ENCODE data around the gene SUMO4. TPM values are rescaled to one million over a fixed set of nuclear protein-coding genes. Genes with fewer than 3 reads are reported as not detected.

SUMO4 gene
- total RNA-seq, 1 experiment from 2014 or later: 1.8 TPM

- Histone ChIP-seq H3K27ac (peak overlapping the region; percentile 34; the same call in 1 of the 2 replicates), H3K9me3 (ENCODE audit: insufficient read depth, low read depth) (no peaks in the 10 kb centered on the region), H3K27me3 (ENCODE audit: insufficient read depth, low read depth) (no peaks in the 10 kb centered on the region), H3K9me2 (ENCODE audit: insufficient read depth) (no peaks in the 10 kb centered on the region), H3F3A (ENCODE audit: insufficient read depth, low read depth) (peaks cover 14% of the 10 kb centered on the region; the same call in 1 of the 2 replicates), H3K79me2 (ENCODE audit: low read depth) (peaks cover 99% of the 10 kb centered on the region), H3K36me3 (ENCODE audit: low read depth) (peaks cover 13% of the 10 kb centered on the region; the same call in 1 of the 2 replicates), H4K20me1 (ENCODE audit: insufficient read depth) (peaks cover 4% of the 10 kb centered on the region; the same call in 1 of the 2 replicates), H2AFZ (no peak overlapping the region), H3K4me2 (no peak overlapping the region), H3K4me1 (replicated peaks; ENCODE audit: insufficient read depth) (peaks cover 6% of the 10 kb centered on the region), H3K4me3 (no peak overlapping the region)
- TF ChIP-seq, protein P1, sequence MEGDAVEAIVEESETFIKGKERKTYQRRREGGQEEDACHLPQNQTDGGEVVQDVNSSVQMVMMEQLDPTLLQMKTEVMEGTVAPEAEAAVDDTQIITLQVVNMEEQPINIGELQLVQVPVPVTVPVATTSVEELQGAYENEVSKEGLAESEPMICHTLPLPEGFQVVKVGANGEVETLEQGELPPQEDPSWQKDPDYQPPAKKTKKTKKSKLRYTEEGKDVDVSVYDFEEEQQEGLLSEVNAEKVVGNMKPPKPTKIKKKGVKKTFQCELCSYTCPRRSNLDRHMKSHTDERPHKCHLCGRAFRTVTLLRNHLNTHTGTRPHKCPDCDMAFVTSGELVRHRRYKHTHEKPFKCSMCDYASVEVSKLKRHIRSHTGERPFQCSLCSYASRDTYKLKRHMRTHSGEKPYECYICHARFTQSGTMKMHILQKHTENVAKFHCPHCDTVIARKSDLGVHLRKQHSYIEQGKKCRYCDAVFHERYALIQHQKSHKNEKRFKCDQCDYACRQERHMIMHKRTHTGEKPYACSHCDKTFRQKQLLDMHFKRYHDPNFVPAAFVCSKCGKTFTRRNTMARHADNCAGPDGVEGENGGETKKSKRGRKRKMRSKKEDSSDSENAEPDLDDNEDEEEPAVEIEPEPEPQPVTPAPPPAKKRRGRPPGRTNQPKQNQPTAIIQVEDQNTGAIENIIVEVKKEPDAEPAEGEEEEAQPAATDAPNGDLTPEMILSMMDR (conservative IDR thresholded peaks at IDR 0.05): no peak
- no peak for TF ChIP-seq EZH2 (IDR thresholded peaks at IDR 0.05; ENCODE audit: low read depth)
- ChIA-PET CTCF (no interaction called here), POLR2A (ENCODE audit: unreplicated experiment) (no interaction called here)
- no peak for DNase-seq
- intact Hi-C loops (cut with micrococcal nuclease; ENCODE audit: unreplicated experiment): no loop called here
- BruUV-seq (replicated peaks): no TSS peak
Observed at GRCh38 chr6:149357726-149358538, 42.1 kb upstream of the SUMO4 start.

GRCh38 chr6:149359440-149359839, 40.6 kb upstream of the SUMO4 start:
- Histone ChIP-seq H3K79me2 (ENCODE audit: low read depth) (peaks cover 99% of the 10 kb centered on the region), H3K36me3 (ENCODE audit: low read depth) (peaks cover 19% of the 10 kb centered on the region), H2AFZ (no peak overlapping the region), H3K27me3 (ENCODE audit: insufficient read depth, low read depth) (no peaks in the 10 kb centered on the region), H3K9me3 (ENCODE audit: insufficient read depth, low read depth) (no peaks in the 10 kb centered on the region), H3F3A (ENCODE audit: insufficient read depth, low read depth) (peaks cover 15% of the 10 kb centered on the region; the same call in 1 of the 2 replicates), H3K9me2 (ENCODE audit: insufficient read depth) (no peaks in the 10 kb centered on the region), H3K4me1 (replicated peaks; ENCODE audit: insufficient read depth) (peaks cover 21% of the 10 kb centered on the region), H4K20me1 (ENCODE audit: insufficient read depth) (no peaks in the 10 kb centered on the region; the same call in 1 of the 2 replicates), H3K27ac (no peak overlapping the region), H3K4me3 (no peak overlapping the region), H3K4me2 (no peak overlapping the region)
- BruUV-seq (replicated peaks): no TSS peak
- intact Hi-C loops (cut with micrococcal nuclease; ENCODE audit: unreplicated experiment): no loop called here
- TF ChIP-seq EZH2 (IDR thresholded peaks at IDR 0.05; ENCODE audit: low read depth): no peak
- TF ChIP-seq, protein P1 (conservative IDR thresholded peaks at IDR 0.05): no peak
- POLR2A ChIA-PET (ENCODE audit: unreplicated experiment): no interaction called here
- CTCF ChIA-PET: no interaction called here
- no peak for DNase-seq

DNA sequence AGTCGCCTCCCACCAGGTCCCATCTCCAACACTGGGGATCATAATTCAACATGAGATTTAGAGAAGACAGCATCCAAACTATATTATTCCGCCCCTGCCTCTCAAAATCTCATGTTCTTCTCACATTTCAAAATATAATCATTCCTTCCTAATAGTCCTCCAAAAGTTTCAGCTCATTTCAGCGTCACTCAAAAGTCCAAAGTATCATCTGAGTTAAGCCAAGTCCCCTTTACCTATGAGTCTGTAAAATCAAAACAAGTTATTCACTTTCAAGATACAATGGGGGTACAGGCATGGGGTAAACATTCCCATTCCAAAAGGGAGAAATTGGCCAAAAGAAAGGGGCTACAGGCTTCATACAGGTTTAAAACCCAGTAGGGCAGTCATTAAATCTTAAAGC, 39.5 kb upstream of the SUMO4 start:
- no peaks in the 10 kb centered on the region for H3K27me3 ChIP-seq (ENCODE audit: insufficient read depth, low read depth)
- no peak overlapping the region for H3K4me2 ChIP-seq
- peaks cover 15% of the 10 kb centered on the region; the same call in 1 of the 2 replicates for H3F3A ChIP-seq (ENCODE audit: insufficient read depth, low read depth)
- peaks cover 21% of the 10 kb centered on the region for H3K4me1 ChIP-seq (replicated peaks; ENCODE audit: insufficient read depth)
- ChIA-PET POLR2A (ENCODE audit: unreplicated experiment) (no interaction called here), CTCF (no interaction called here)
- intact Hi-C loops (cut with micrococcal nuclease; ENCODE audit: unreplicated experiment): no loop called here
- peaks cover 99% of the 10 kb centered on the region for H3K79me2 ChIP-seq (ENCODE audit: low read depth)
- BruUV-seq (replicated peaks): no TSS peak
- H3K36me3 ChIP-seq (ENCODE audit: low read depth): peaks cover 24% of the 10 kb centered on the region
- peaks cover 4% of the 10 kb centered on the region; the same call in 1 of the 2 replicates for H4K20me1 ChIP-seq (ENCODE audit: insufficient read depth)
- no peak overlapping the region for H3K4me3 ChIP-seq
- H2AFZ ChIP-seq: no peak overlapping the region
- no peak for TF ChIP-seq EZH2 (IDR thresholded peaks at IDR 0.05; ENCODE audit: low read depth)
- TF ChIP-seq, protein P1 (conservative IDR thresholded peaks at IDR 0.05): no peak
- DNase-seq: no peak
- H3K27ac ChIP-seq: no peak overlapping the region
- no peaks in the 10 kb centered on the region for H3K9me2 ChIP-seq (ENCODE audit: insufficient read depth)
- H3K9me3 ChIP-seq (ENCODE audit: insufficient read depth, low read depth): no peaks in the 10 kb centered on the region

All from PC-9 (cell line).